Naive thymus-derived CD8-positive, alpha-beta T cell (primary cell): ENCODE measurements around the gene NME1. TPM values are rescaled to one million over a fixed set of nuclear protein-coding genes. Genes with fewer than 3 reads are reported as not detected.
"Not testable (repeated sequence)": the region's sequence is repeated elsewhere in the genome, so short reads cannot be mapped to it uniquely, and the experiment has no call there.

Experiments used
- ATAC-seq, 2 donors: fragments of 150-1000 bp; cut with Tn5 transposase in 1 of 2; sonication (Bioruptor Pico), chemical (Tn5 transposase) in 1 of 2; 1 replicate in 1 of 2; 2 replicates in 1 of 2; pipeline ENCODE4 v1.10.0; 2021; ENCODE audit warnings: mild to moderate bottlenecking in 2 of 2, moderate library complexity in 2 of 2
- POLR2A ChIA-PET: fragments of 350-600 bp; sonication (Branson Sonifier 250); formaldehyde crosslinking; loops from one replicate; lab custom pipeline; 2021; ENCODE audit warnings: antibody characterized with exemption; lab: Charles Lee
- DNase-seq, 10 donors: peaks; one replicate each; pipeline versions ENCODE4 v3.0.0 to v3.0.0-alpha.2; 2020 to 2022
- H3K27ac Mint-ChIP-seq, 10 donors: one replicate each; pipeline ENCODE4 v1.8.0; 2020 to 2022; ENCODE audit warnings: mild to moderate bottlenecking in 10 of 10, mixed read lengths in 10 of 10, moderate library complexity in 4 of 10, inconsistent platforms in 1 of 10
- H3K27me3 Mint-ChIP-seq, 5 donors: one replicate each; pipeline ENCODE4 v1.8.0; 2021 to 2022; ENCODE audit warnings: mixed read lengths in 5 of 5
- H3K36me3 Mint-ChIP-seq, 3 donors: one replicate each; pipeline ENCODE4 v1.8.0; 2020 to 2022; ENCODE audit warnings: mixed read lengths in 3 of 3, mild to moderate bottlenecking in 2 of 3, inconsistent platforms in 1 of 3
- H3K4me1 Mint-ChIP-seq, 4 donors: one replicate each; pipeline ENCODE4 v1.8.0; 2021 to 2022; ENCODE audit warnings: mixed read lengths in 4 of 4
- H3K4me3 Mint-ChIP-seq, 10 donors: one replicate each; pipeline ENCODE4 v1.8.0; 2020 to 2022; ENCODE audit warnings: mild to moderate bottlenecking in 10 of 10, mixed read lengths in 10 of 10, moderate library complexity in 6 of 10, inconsistent platforms in 1 of 10
- H3K9me3 Mint-ChIP-seq, 9 donors: one replicate each; pipeline ENCODE4 v1.8.0; 2020 to 2022; ENCODE audit warnings: mixed read lengths in 9 of 9, mild to moderate bottlenecking in 3 of 9, inconsistent platforms in 1 of 9, moderate library complexity in 1 of 9
- polyA plus RNA-seq, 3 donors: library from polyadenylated mRNA; unstranded; fragments of 300-500 nt; fragmentation: Illumina TruSeq; gene quantifications; one replicate each; pipeline ENCODE4 v1.2.3, GENCODE V29; 2021
- total RNA-seq, 8 experiments: library from RNA in 2 of 8; stranded (reverse) in 2 of 8; gene quantifications; one replicate each; pipeline ENCODE4 v1.2.3 and lab custom pipeline; 2021 to 2026

The NME1 gene
- total and polyA plus RNA-seq, 5 experiments from 2014 or later = 15.8 to 95.2 (median 64.6) TPM

GRCh38 chr17:51169340-51169739 is 16.0 kb downstream of the NME1 start:
- H3K27ac Mint-ChIP-seq = peak overlapping the region in 5 of 10 donors; percentile 2 to 63 (median 20)
- H3K9me3 Mint-ChIP-seq = no peaks in the 10 kb centered on the region
- peaks cover 0 to 47% (median 0%) of the 10 kb centered on the region in 3 donors for H3K36me3 Mint-ChIP-seq
- DNase-seq = no peak
- POLR2A ChIA-PET = interaction anchor here (0.5 to 0.8 kb wide), 2 partner anchors 12 to 95 kb away, joined by 3 to 4 read pairs; no protein-coding TSS in a partner anchor
- H3K4me3 Mint-ChIP-seq = peak overlapping the region in 2 of 10 donors; percentile 43 to 74
- ATAC-seq = no peak
- H3K27me3 Mint-ChIP-seq = no peaks in the 10 kb centered on the region
- peaks cover 11 to 36% (median 23%) of the 10 kb centered on the region in 4 donors for H3K4me1 Mint-ChIP-seq

DNA sequence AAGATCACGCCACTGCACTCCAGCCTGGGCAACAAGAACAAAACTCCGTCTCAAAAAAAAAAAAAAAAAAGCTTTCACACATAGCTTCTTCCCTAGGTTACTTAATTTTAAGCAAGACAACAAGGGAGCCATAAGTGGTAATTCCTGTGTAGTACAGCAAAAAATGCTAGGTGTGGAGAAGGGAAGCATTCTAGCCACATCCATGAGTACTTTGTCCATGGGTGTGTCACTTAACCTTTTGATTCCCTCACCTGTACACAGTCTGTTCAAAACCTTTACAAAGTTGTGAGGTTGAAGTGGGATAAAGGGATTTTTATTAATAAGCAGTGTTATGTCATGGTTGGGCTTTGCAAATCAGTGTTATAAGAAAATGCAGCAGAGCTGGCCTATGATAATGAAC is 17.4 kb downstream of the NME1 start:
- POLR2A ChIA-PET = interaction anchor here (0.6 kb wide), 1 partner anchor 57 kb away, joined by 3 read pairs; no protein-coding TSS in a partner anchor
- H3K9me3 Mint-ChIP-seq = no peaks in the 10 kb centered on the region
- ATAC-seq (no peak), DNase-seq (no peak)
- peaks cover 0 to 47% (median 0%) of the 10 kb centered on the region in 3 donors for H3K36me3 Mint-ChIP-seq
- peaks cover 8 to 26% (median 16%) of the 10 kb centered on the region in 4 donors for H3K4me1 Mint-ChIP-seq
- no peaks in the 10 kb centered on the region for H3K27me3 Mint-ChIP-seq
- H3K27ac Mint-ChIP-seq = no peak overlapping the region
- no peak overlapping the region for H3K4me3 Mint-ChIP-seq

DNA sequence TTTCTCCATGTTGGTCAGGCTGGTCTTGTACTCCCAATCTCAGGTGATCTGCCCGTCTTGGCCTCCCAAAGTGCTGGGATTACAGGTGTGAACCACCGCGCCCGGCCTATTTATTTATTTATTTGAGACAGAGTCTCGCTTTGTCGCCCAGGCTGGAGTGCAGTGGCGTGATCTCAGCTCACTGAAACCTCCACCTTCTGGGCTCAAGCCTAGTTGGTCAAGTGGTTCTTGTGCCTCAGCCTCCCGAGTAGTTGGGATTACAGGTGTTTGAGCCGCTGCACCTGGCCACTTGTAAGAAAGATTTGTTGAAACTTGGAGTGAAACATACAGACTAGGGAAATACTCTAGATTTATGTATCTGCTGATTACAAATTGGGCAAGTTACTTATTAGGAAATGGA is 18.7 kb downstream of the NME1 start:
- H3K9me3 Mint-ChIP-seq, H3K4me3 Mint-ChIP-seq, ATAC-seq, DNase-seq, H3K27me3 Mint-ChIP-seq, H3K27ac Mint-ChIP-seq: not testable (repeated sequence)
- Mint-ChIP-seq H3K36me3 (peaks cover 0 to 47% (median 0%) of the 10 kb centered on the region in 3 donors), H3K4me1 (peaks cover 5 to 21% (median 13%) of the 10 kb centered on the region in 4 donors)
- POLR2A ChIA-PET = interaction anchor here (0.6 kb wide), 1 partner anchor 374 kb away, joined by 3 read pairs; no protein-coding TSS in a partner anchor

DNA sequence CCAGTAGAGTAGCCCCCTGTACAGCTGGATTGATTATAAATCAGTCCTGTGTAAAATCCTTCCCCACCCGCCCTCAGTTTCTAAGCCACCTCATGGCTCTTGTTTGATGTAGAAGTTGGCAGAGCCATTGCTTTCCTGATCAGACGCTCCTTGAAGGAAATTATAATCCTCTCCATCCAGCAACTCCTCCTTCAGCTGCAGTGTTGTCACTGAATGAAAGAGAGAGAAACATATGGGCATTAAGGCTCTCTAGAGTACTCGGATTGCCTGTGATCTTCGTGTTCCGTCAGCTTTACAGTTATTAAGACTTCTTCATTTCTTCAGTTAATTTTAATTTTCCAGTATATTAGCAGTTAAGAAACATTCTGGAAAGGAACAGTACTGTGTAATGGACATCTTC is 27.1 kb downstream of the NME1 start:
- POLR2A ChIA-PET = no interaction called here
- no peaks in the 10 kb centered on the region for H3K9me3 Mint-ChIP-seq
- H3K36me3 Mint-ChIP-seq = peaks cover 0 to 55% (median 9%) of the 10 kb centered on the region in 3 donors

GRCh38 chr17:51184124-51184523 is 30.8 kb downstream of the NME1 start:
- H3K4me3 Mint-ChIP-seq = no peak overlapping the region
- no peaks in the 10 kb centered on the region for H3K4me1 Mint-ChIP-seq
- no peaks in the 10 kb centered on the region for H3K27me3 Mint-ChIP-seq
- peak overlapping the region in 2 of 10 donors; percentile 2 to 13 for H3K27ac Mint-ChIP-seq
- no peaks in the 10 kb centered on the region for H3K9me3 Mint-ChIP-seq
- peaks cover 0 to 85% (median 14%) of the 10 kb centered on the region in 3 donors for H3K36me3 Mint-ChIP-seq
- ATAC-seq (no peak), DNase-seq (no peak)
- POLR2A ChIA-PET = interaction anchor here (0.7 to 1.0 kb wide), 2 partner anchors 10 to 16 kb away, joined by 3 read pairs; no protein-coding TSS in a partner anchor

More for the DNA sequence above, 27.1 kb downstream of the NME1 start:
- DNase-seq (no peak), ATAC-seq (no peak)
- H3K27ac Mint-ChIP-seq = peak overlapping the region in 2 of 10 donors; percentile 31 to 39
- H3K4me1 Mint-ChIP-seq = no peaks in the 10 kb centered on the region
- no peak overlapping the region for H3K4me3 Mint-ChIP-seq
- H3K27me3 Mint-ChIP-seq = no peaks in the 10 kb centered on the region

DNA sequence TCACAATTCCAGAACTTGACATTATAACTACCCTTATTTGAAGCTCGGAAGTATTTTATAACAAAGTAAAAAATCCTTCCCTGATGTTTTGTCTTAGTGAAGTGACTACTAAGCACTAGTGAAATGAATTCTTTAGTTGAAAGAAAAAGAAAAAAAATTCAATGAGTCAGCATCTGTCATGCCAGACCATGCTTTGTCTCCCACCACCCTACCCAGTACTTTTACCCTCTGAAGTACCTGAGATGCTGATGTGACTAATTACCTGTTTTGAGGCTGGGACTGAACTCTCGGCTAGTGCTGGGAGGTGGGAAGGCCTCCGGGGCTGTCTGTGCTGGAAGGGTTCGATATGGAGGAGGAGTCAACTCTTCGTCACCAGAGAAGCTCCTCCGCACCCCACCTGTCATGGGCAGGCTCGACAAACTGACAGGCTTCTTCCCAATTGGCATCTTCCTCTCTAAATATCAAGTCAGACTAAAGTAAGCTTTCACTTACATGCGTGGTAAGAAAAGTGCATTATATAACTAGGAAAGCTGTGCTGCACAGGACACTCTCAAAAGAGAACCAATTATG is 32.5 kb downstream of the NME1 start:
- no peak for DNase-seq
- POLR2A ChIA-PET = no interaction called here
- Mint-ChIP-seq H3K4me3 (no peak overlapping the region), H3K4me1 (no peaks in the 10 kb centered on the region), H3K27me3 (no peaks in the 10 kb centered on the region), H3K27ac (peak overlapping the region in 3 of 10 donors; percentile 8 to 76 (median 17)), H3K36me3 (peaks cover 0 to 91% (median 15%) of the 10 kb centered on the region in 3 donors), H3K9me3 (no peaks in the 10 kb centered on the region)
- no peak for ATAC-seq

DNA sequence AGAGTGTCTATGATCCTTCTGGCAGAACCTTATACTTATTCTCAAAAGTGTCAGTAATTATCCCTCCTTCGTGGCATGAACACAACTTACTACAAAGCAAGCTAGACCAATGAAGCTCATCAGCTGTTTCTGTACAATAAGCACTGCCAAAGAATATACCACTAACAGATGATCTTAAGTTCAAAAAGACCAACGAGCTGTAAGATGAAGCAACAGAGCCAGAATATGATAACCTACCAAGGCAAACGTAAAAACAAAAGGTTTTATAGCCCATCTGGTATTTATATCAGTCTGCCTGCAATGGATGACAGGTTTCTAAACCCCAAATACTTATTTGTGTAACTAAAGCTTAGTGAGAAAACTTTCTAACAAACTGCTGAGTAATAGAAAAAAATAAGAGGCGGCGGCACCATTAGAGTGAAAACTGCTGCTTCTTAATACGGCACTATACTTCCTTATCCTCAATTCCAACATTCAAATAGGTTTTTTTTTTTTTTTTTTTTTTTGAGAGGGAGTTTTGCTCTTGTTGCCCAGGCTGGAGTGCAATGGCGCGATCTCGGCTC is 35.0 kb downstream of the NME1 start:
- DNase-seq = no peak
- Mint-ChIP-seq H3K27me3 (no peaks in the 10 kb centered on the region), H3K4me3 (no peak overlapping the region), H3K9me3 (no peaks in the 10 kb centered on the region), H3K4me1 (no peaks in the 10 kb centered on the region), H3K36me3 (peaks cover 4 to 92% (median 14%) of the 10 kb centered on the region in 3 donors), H3K27ac (peak overlapping the region in 1 of 10 donors; percentile 3)
- no peak for ATAC-seq
- POLR2A ChIA-PET = no interaction called here

DNA sequence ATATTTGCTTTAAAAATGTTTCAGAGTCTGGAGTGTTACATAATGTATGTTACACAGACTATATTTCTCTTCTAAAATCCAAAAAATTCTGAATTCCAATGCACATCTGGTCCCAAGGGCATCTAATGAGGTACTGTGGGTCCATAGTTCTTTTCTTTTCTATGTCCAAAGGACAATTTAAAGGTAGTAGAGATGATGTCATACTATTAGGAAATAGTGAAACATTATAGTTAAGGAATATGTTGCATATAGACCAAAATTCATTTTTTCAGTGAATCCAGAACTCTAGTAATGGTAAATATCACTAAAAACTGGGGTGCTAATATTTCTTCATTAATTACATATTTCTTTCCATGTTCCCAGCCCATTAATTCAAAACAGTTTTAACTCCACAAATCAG is 35.8 kb downstream of the NME1 start:
- H3K9me3 Mint-ChIP-seq = no peaks in the 10 kb centered on the region
- H3K4me3 Mint-ChIP-seq = no peak overlapping the region
- peaks cover 4 to 91% (median 13%) of the 10 kb centered on the region in 3 donors for H3K36me3 Mint-ChIP-seq
- POLR2A ChIA-PET = no interaction called here
- H3K4me1 Mint-ChIP-seq = peaks cover 0 to 1% (median 0%) of the 10 kb centered on the region in 4 donors
- ATAC-seq = no peak
- no peaks in the 10 kb centered on the region for H3K27me3 Mint-ChIP-seq
- peak overlapping the region in 1 of 10 donors; percentile 72 for H3K27ac Mint-ChIP-seq
- no peak for DNase-seq

DNA sequence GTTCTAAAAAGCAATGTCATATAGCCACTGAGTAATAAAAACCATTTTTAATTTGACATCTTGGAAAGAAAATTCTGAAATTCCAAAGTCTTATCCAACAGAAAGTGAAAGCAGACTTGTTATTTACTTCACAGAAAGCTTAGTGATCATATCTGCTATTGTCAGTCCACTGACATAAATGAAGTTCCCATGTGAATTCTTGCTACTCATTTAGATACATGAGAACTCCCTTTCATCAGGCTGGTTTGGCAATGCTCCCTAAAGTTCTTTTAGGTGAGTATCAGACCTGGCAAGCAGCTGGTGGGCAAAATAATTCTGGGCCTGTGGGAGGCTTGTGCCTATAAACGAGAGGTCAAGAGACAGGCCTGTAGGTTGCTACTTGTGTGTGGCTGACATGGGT is 36.3 kb downstream of the NME1 start:
- Mint-ChIP-seq H3K4me3 (no peak overlapping the region), H3K4me1 (peaks cover 0 to 1% (median 0%) of the 10 kb centered on the region in 4 donors), H3K27ac (peak overlapping the region in 3 of 10 donors; percentile 47 to 81 (median 72)), H3K36me3 (peaks cover 4 to 90% (median 11%) of the 10 kb centered on the region in 3 donors), H3K9me3 (no peaks in the 10 kb centered on the region), H3K27me3 (no peaks in the 10 kb centered on the region)
- no peak for DNase-seq
- ATAC-seq = no peak
- POLR2A ChIA-PET = no interaction called here

- DNase-seq (no peak), ATAC-seq (no peak)
- Mint-ChIP-seq H3K27me3 (no peaks in the 10 kb centered on the region), H3K4me3 (no peak overlapping the region), H3K36me3 (peaks cover 4 to 78% (median 8%) of the 10 kb centered on the region in 3 donors), H3K27ac (no peak overlapping the region), H3K4me1 (peaks cover 0 to 1% (median 0%) of the 10 kb centered on the region in 4 donors), H3K9me3 (no peaks in the 10 kb centered on the region)
- POLR2A ChIA-PET = no interaction called here
These were observed 38.5 kb downstream of the NME1 start for GRCh38 chr17:51191895-51192294.

DNA sequence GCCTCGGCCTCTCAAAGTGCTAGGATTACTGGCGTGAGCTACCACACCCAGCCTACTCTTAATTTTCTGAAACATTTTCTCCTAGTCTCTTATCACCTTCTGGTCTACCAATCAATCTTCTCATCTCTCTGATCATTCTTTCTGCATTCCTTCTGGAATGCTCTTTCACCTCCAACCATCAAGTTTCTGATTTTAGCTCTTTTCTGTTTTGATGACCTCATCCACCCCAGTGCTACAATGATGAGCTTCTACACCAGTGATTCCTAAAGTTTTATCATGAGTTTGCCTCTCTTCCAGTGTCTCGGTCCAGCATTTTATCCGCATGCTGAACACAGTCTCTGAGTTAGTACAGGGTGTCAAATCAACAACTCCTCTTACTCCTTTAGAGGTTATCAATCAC is 44.4 kb downstream of the NME1 start:
- no peak for DNase-seq
- peaks cover 0 to 4% (median under 1%) of the 10 kb centered on the region in 4 donors for H3K4me1 Mint-ChIP-seq
- H3K4me3 Mint-ChIP-seq = no peak overlapping the region
- peak overlapping the region in 4 of 10 donors; percentile 36 to 61 (median 44) for H3K27ac Mint-ChIP-seq
- peaks cover 10 to 78% (median 12%) of the 10 kb centered on the region in 3 donors for H3K36me3 Mint-ChIP-seq
- no peaks in the 10 kb centered on the region for H3K27me3 Mint-ChIP-seq
- POLR2A ChIA-PET = interaction anchor here (0.5 kb wide), 1 partner anchor 911 kb away, joined by 3 read pairs; no protein-coding TSS in a partner anchor
- no peak for ATAC-seq
- H3K9me3 Mint-ChIP-seq = no peaks in the 10 kb centered on the region

DNA sequence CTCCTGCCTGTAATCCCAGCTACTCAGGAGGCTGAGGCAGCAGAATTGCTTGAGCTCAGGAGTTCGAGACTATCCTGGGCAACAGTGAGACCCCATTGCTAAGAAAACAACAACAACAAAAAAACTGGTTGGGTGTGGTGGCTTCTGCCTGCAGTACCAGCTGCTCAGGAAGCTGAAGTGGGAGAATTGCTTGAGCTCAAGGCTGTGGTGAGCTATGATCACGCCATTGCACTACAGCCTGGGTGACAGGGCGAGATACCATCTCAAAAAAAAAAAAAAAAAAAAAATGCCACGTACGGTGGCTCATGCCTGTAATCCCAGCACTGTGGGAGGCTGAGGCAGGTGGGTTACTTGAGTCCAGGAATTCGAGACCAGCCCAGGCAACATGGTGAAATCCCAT is 46.9 kb downstream of the NME1 start:
- peaks cover 13 to 78% (median 17%) of the 10 kb centered on the region in 3 donors for H3K36me3 Mint-ChIP-seq
- H3K9me3 Mint-ChIP-seq = no peaks in the 10 kb centered on the region
- H3K4me1 Mint-ChIP-seq = peaks cover 0 to 4% (median 0%) of the 10 kb centered on the region in 4 donors
- no peak overlapping the region for H3K4me3 Mint-ChIP-seq
- POLR2A ChIA-PET = no interaction called here
- ATAC-seq (no peak), DNase-seq (no peak)
- no peaks in the 10 kb centered on the region for H3K27me3 Mint-ChIP-seq
- peak overlapping the region in 1 of 10 donors; percentile 53 for H3K27ac Mint-ChIP-seq

GRCh38 chr17:51200846-51201245 is 47.5 kb downstream of the NME1 start:
- Mint-ChIP-seq H3K27me3 (no peaks in the 10 kb centered on the region), H3K27ac (peak overlapping the region in 2 of 10 donors; percentile 18 to 65), H3K9me3 (no peaks in the 10 kb centered on the region), H3K36me3 (peaks cover 16 to 78% (median 17%) of the 10 kb centered on the region in 3 donors), H3K4me3 (no peak overlapping the region), H3K4me1 (peaks cover 0 to 4% (median 0%) of the 10 kb centered on the region in 4 donors)
- POLR2A ChIA-PET = no interaction called here
- DNase-seq = no peak
- no peak for ATAC-seq
